ENCODE data around the gene SLC19A1.
"Not testable (repeated sequence)": the region's sequence is repeated elsewhere in the genome, so short reads cannot be mapped to it uniquely, and the experiment has no call there.

Gene SLC19A1

GRCh38 chr21:45574081-45574501, 31.9 kb upstream of the SLC19A1 start:
- TF ChIP-seq JUND (IDR thresholded peaks at IDR 0.05; ENCODE audit: low read depth), result no peak
- no peak for DNase-seq (ENCODE audit: low read depth in 1 of 2, low spot score in 1 of 2)
- in situ Hi-C loops (cut with HindIII; ENCODE audit: low pct_unique_long_range_greater_than_20kb, low sequenced_read_pairs), result no loop called here

- no peak for DNase-seq (ENCODE audit: low read depth in 1 of 2, low spot score in 1 of 2)
- in situ Hi-C loops (cut with HindIII; ENCODE audit: low pct_unique_long_range_greater_than_20kb, low sequenced_read_pairs), result no loop called here
- no peak for TF ChIP-seq JUND (IDR thresholded peaks at IDR 0.05; ENCODE audit: low read depth)
These were observed 31.3 kb upstream of the SLC19A1 start for GRCh38 chr21:45573452-45574035.

- in situ Hi-C loops (cut with HindIII; ENCODE audit: low pct_unique_long_range_greater_than_20kb, low sequenced_read_pairs), result no loop called here
- TF ChIP-seq JUND (IDR thresholded peaks at IDR 0.05; ENCODE audit: low read depth), result no peak
- DNase-seq (ENCODE audit: low read depth in 1 of 2, low spot score in 1 of 2), result no peak
These were observed 30.7 kb upstream of the SLC19A1 start for GRCh38 chr21:45572783-45573451.

GRCh38 chr21:45572231-45572630, 30.0 kb upstream of the SLC19A1 start:
- in situ Hi-C loops (cut with HindIII; ENCODE audit: low pct_unique_long_range_greater_than_20kb, low sequenced_read_pairs), result no loop called here
- DNase-seq (ENCODE audit: low read depth in 1 of 2, low spot score in 1 of 2), result no peak
- TF ChIP-seq JUND (IDR thresholded peaks at IDR 0.05; ENCODE audit: low read depth), result no peak

- in situ Hi-C loops (cut with HindIII; ENCODE audit: low pct_unique_long_range_greater_than_20kb, low sequenced_read_pairs), result no loop called here
- DNase-seq (ENCODE audit: low read depth in 1 of 2, low spot score in 1 of 2), result no peak
- no peak for TF ChIP-seq JUND (IDR thresholded peaks at IDR 0.05; ENCODE audit: low read depth)
These were observed 29.4 kb upstream of the SLC19A1 start for GRCh38 chr21:45571641-45572040.

GRCh38 chr21:45570826-45571601, 28.8 kb upstream of the SLC19A1 start:
- no peak for TF ChIP-seq JUND (IDR thresholded peaks at IDR 0.05; ENCODE audit: low read depth)
- in situ Hi-C loops (cut with HindIII; ENCODE audit: low pct_unique_long_range_greater_than_20kb, low sequenced_read_pairs), result no loop called here
- DNase-seq (ENCODE audit: low read depth in 1 of 2, low spot score in 1 of 2), result no peak

- no peak for TF ChIP-seq JUND (IDR thresholded peaks at IDR 0.05; ENCODE audit: low read depth)
- DNase-seq (ENCODE audit: low read depth in 1 of 2, low spot score in 1 of 2), result no peak
- in situ Hi-C loops (cut with HindIII; ENCODE audit: low pct_unique_long_range_greater_than_20kb, low sequenced_read_pairs), result no loop called here
These were observed 27.8 kb upstream of the SLC19A1 start for GRCh38 chr21:45570071-45570470.

GRCh38 chr21:45568383-45568782, 26.1 kb upstream of the SLC19A1 start:
- in situ Hi-C loops (cut with HindIII; ENCODE audit: low pct_unique_long_range_greater_than_20kb, low sequenced_read_pairs), result no loop called here
- TF ChIP-seq JUND (IDR thresholded peaks at IDR 0.05; ENCODE audit: low read depth), result no peak
- DNase-seq (ENCODE audit: low read depth in 1 of 2, low spot score in 1 of 2), result no peak

GRCh38 chr21:45564137-45564536, 21.9 kb upstream of the SLC19A1 start:
- DNase-seq (ENCODE audit: low read depth in 1 of 2, low spot score in 1 of 2); in situ Hi-C loops (cut with HindIII; ENCODE audit: low pct_unique_long_range_greater_than_20kb, low sequenced_read_pairs): not testable (repeated sequence)

- in situ Hi-C loops (cut with HindIII; ENCODE audit: low pct_unique_long_range_greater_than_20kb, low sequenced_read_pairs), result no loop called here
- no peak for DNase-seq (ENCODE audit: low read depth in 1 of 2, low spot score in 1 of 2)
- no peak for TF ChIP-seq JUND (IDR thresholded peaks at IDR 0.05; ENCODE audit: low read depth)
These were observed 20.7 kb upstream of the SLC19A1 start for GRCh38 chr21:45562965-45563364.

GRCh38 chr21:45562402-45562801, 20.2 kb upstream of the SLC19A1 start:
- in situ Hi-C loops (cut with HindIII; ENCODE audit: low pct_unique_long_range_greater_than_20kb, low sequenced_read_pairs), result no loop called here
- no peak for TF ChIP-seq JUND (IDR thresholded peaks at IDR 0.05; ENCODE audit: low read depth)
- no peak for DNase-seq (ENCODE audit: low read depth in 1 of 2, low spot score in 1 of 2)

- in situ Hi-C loops (cut with HindIII; ENCODE audit: low pct_unique_long_range_greater_than_20kb, low sequenced_read_pairs); DNase-seq (ENCODE audit: low read depth in 1 of 2, low spot score in 1 of 2): not testable (repeated sequence)
These were observed 19.0 kb upstream of the SLC19A1 start for GRCh38 chr21:45561241-45561640.

Data from T47D (cell line).